SU-DHL-6 (cell line): Measurements from ENCODE around the gene HLF.

Source experiments
- H2AFZ ChIP-seq: fragments of 200-600 bp; sonication (generic); 2 replicates; pipeline ENCODE4 v1.6.1; 2014; ENCODE audit warnings: low read depth, mild to moderate bottlenecking, moderate library complexity, mixed read lengths, antibody characterized with exemption, low read length; ENCODE audit not compliant: severe bottlenecking
- H3F3A ChIP-seq: fragments of 200-600 bp; shearing (Covaris generic); 2 replicates; pipeline ENCODE4 v1.6.0; 2016; ENCODE audit warnings: antibody characterized with exemption, mild to moderate bottlenecking; ENCODE audit not compliant: insufficient read depth
- H3K27ac ChIP-seq: fragments of 200-600 bp; sonication (generic); 2 replicates; pipeline ENCODE4 v1.5.1; 2016; ENCODE audit warnings: low read depth, mild to moderate bottlenecking, low read length, moderate library complexity, mixed read lengths
- H3K27me3 ChIP-seq: fragments of 200-600 bp; sonication (generic), shearing (Covaris generic); 2 replicates; pipeline ENCODE4 v1.6.0; 2014; ENCODE audit warnings: mild to moderate bottlenecking, low read length
- H3K36me3 ChIP-seq: fragments of 200-600 bp; sonication (generic); 2 replicates; pipeline ENCODE4 v1.6.1; 2014; ENCODE audit warnings: mild to moderate bottlenecking, low read length, mixed read lengths
- H3K4me2 ChIP-seq: fragments of 300-600, 200-600 bp; shearing (Covaris generic), sonication (generic); 2 replicates; pipeline ENCODE4 v1.6.0; 2014; ENCODE audit warnings: low read length, low read depth, mild to moderate bottlenecking; ENCODE audit not compliant: poor library complexity, severe bottlenecking
- H3K4me3 ChIP-seq: fragments of 200-600 bp; sonication (generic); 2 replicates; pipeline ENCODE4 v1.5.1; 2014; ENCODE audit warnings: antibody characterized with exemption, low read length, mild to moderate bottlenecking, mixed read lengths; ENCODE audit not compliant: insufficient read depth, poor library complexity, severe bottlenecking
- H3K79me2 ChIP-seq: fragments of 200-600 bp; sonication (generic); 2 replicates; pipeline ENCODE4 v1.6.1; 2014; ENCODE audit warnings: mild to moderate bottlenecking, low read length, moderate library complexity; ENCODE audit not compliant: insufficient read depth
- H3K9ac ChIP-seq: fragments of 200-600 bp; sonication (generic); 2 replicates; pipeline ENCODE4 v1.7.0; 2014; ENCODE audit warnings: mild to moderate bottlenecking, low read length
- H3K9me2 ChIP-seq: fragments of 200-600 bp; sonication (generic); replicated peaks from 2 replicates; pipeline ENCODE4 v1.6.1; 2014; ENCODE audit warnings: low read length; ENCODE audit not compliant: insufficient read depth
- H3K9me3 ChIP-seq: fragments of 200-600 bp; sonication (generic); 2 replicates; pipeline ENCODE4 v1.6.1; 2014; ENCODE audit warnings: low read length, mixed read lengths; ENCODE audit not compliant: insufficient read depth
- H4K20me1 ChIP-seq: fragments of 200-600 bp; sonication (generic); 2 replicates; pipeline ENCODE4 v1.6.1; 2014; ENCODE audit warnings: low read depth, mild to moderate bottlenecking, antibody characterized with exemption, low read length, moderate library complexity, mixed read lengths
- CTCF ChIP-seq: fragments of 200-600 bp; sonication (generic); IDR thresholded peaks from one replicate; pipeline ENCODE4 v1.5.1; 2017; ENCODE audit warnings: antibody characterized with exemption, mild to moderate bottlenecking, low read length, moderate library complexity; ENCODE audit not compliant: insufficient read depth, poor library complexity, severe bottlenecking
- EZH2phosphoT487 ChIP-seq: fragments of 200-600 bp; sonication (generic), shearing (Covaris generic); conservative IDR thresholded peaks from 2 replicates; pipeline ENCODE4 v1.6.1; 2018; ENCODE audit warnings: mild to moderate bottlenecking, antibody characterized with exemption, low read length, moderate library complexity, mixed read lengths

HLF gene

GRCh38 chr17:55282741-55283140 lies 18.0 kb downstream of the HLF start:
- no peak overlapping the region for H3K4me3 ChIP-seq
- no peaks in the 10 kb centered on the region for H3K36me3 ChIP-seq
- no peaks in the 10 kb centered on the region for H3K27me3 ChIP-seq
- H2AFZ ChIP-seq, result no peak overlapping the region
- no peaks in the 10 kb centered on the region for H3K9me2 ChIP-seq
- H3K79me2 ChIP-seq, result no peaks in the 10 kb centered on the region
- no peaks in the 10 kb centered on the region for H3F3A ChIP-seq
- no peak overlapping the region for H3K4me2 ChIP-seq
- no peak for TF ChIP-seq EZH2phosphoT487
- no peak for TF ChIP-seq CTCF
- no peak overlapping the region for H3K9ac ChIP-seq
- H4K20me1 ChIP-seq, result no peaks in the 10 kb centered on the region
- no peaks in the 10 kb centered on the region for H3K9me3 ChIP-seq
- H3K27ac ChIP-seq, result no peak overlapping the region

- H3K27me3 ChIP-seq, result no peaks in the 10 kb centered on the region
- no peak overlapping the region for H3K9ac ChIP-seq
- no peaks in the 10 kb centered on the region for H3K9me3 ChIP-seq
- H3K79me2 ChIP-seq, result no peaks in the 10 kb centered on the region
- H3K36me3 ChIP-seq, result no peaks in the 10 kb centered on the region
- no peaks in the 10 kb centered on the region for H3F3A ChIP-seq
- no peak overlapping the region for H3K4me2 ChIP-seq
- H3K9me2 ChIP-seq, result no peaks in the 10 kb centered on the region
- no peak overlapping the region for H3K27ac ChIP-seq
- no peaks in the 10 kb centered on the region for H4K20me1 ChIP-seq
- H2AFZ ChIP-seq, result no peak overlapping the region
- TF ChIP-seq CTCF, result no peak
- TF ChIP-seq EZH2phosphoT487, result no peak
- no peak overlapping the region for H3K4me3 ChIP-seq
Observed at GRCh38 chr17:55283256-55283965, 18.7 kb downstream of the HLF start.

- H3K36me3 ChIP-seq, result no peaks in the 10 kb centered on the region
- no peak overlapping the region for H3K4me2 ChIP-seq
- no peak overlapping the region for H3K27ac ChIP-seq
- H2AFZ ChIP-seq, result no peak overlapping the region
- no peaks in the 10 kb centered on the region for H4K20me1 ChIP-seq
- no peaks in the 10 kb centered on the region for H3K27me3 ChIP-seq
- no peak overlapping the region for H3K9ac ChIP-seq
- no peaks in the 10 kb centered on the region for H3F3A ChIP-seq
- H3K9me2 ChIP-seq, result no peaks in the 10 kb centered on the region
- H3K79me2 ChIP-seq, result no peaks in the 10 kb centered on the region
- H3K9me3 ChIP-seq, result no peaks in the 10 kb centered on the region
- TF ChIP-seq EZH2phosphoT487 (no peak), CTCF (no peak)
- H3K4me3 ChIP-seq, result no peak overlapping the region
Observed at GRCh38 chr17:55284001-55284884, 19.5 kb downstream of the HLF start.
